ENCODE data around the gene RNU7-1.

RNU7-1 gene

GRCh38 chr12:6952121-6952862 lies 8.7 kb downstream of the RNU7-1 start:
- no peak for DNase-seq (ENCODE audit: low read depth in 2 of 3, low spot score in 1 of 3)

GRCh38 chr12:6952863-6953441 lies 9.3 kb downstream of the RNU7-1 start:
- DNase-seq (ENCODE audit: low read depth in 2 of 3, low spot score in 1 of 3), result no peak

- peak; percentile 75 to 79 (median 79) for DNase-seq (ENCODE audit: low read depth in 2 of 3, low spot score in 1 of 3)
Measured at GRCh38 chr12:6953442-6954315, 10.1 kb downstream of the RNU7-1 start.

GRCh38 chr12:6954316-6955107 lies 10.9 kb downstream of the RNU7-1 start:
- DNase-seq (ENCODE audit: low read depth in 2 of 3, low spot score in 1 of 3), result no peak

GRCh38 chr12:6955108-6956020 lies 11.7 kb downstream of the RNU7-1 start:
- DNase-seq (ENCODE audit: low read depth in 2 of 3, low spot score in 1 of 3), result no peak

- DNase-seq (ENCODE audit: low read depth in 2 of 3, low spot score in 1 of 3), result no peak
Measured at GRCh38 chr12:6956021-6956727, 12.6 kb downstream of the RNU7-1 start.

GRCh38 chr12:6957151-6957701 lies 13.6 kb downstream of the RNU7-1 start:
- no peak for DNase-seq (ENCODE audit: low read depth in 2 of 3, low spot score in 1 of 3)

- DNase-seq (ENCODE audit: low read depth in 2 of 3, low spot score in 1 of 3), result no peak
Measured at GRCh38 chr12:6957741-6958608, 14.4 kb downstream of the RNU7-1 start.

GRCh38 chr12:6958609-6959057 lies 15.0 kb downstream of the RNU7-1 start:
- no peak for DNase-seq (ENCODE audit: low read depth in 2 of 3, low spot score in 1 of 3)

GRCh38 chr12:6959058-6959804 lies 15.6 kb downstream of the RNU7-1 start:
- DNase-seq (ENCODE audit: low read depth in 2 of 3, low spot score in 1 of 3), result peak in 2 of 3 donors; percentile 55 to 60

GRCh38 chr12:6959805-6960592 lies 16.4 kb downstream of the RNU7-1 start:
- no peak for DNase-seq (ENCODE audit: low read depth in 2 of 3, low spot score in 1 of 3)

- DNase-seq (ENCODE audit: low read depth in 2 of 3, low spot score in 1 of 3), result no peak
Measured at GRCh38 chr12:6960593-6961277, 17.1 kb downstream of the RNU7-1 start.

- peak; percentile 88 to 91 (median 90) for DNase-seq (ENCODE audit: low read depth in 2 of 3, low spot score in 1 of 3)
Measured at GRCh38 chr12:6961278-6961694, 17.7 kb downstream of the RNU7-1 start.

- DNase-seq (ENCODE audit: low read depth in 2 of 3, low spot score in 1 of 3), result peak in 2 of 3 donors; percentile 50 to 56
Measured at GRCh38 chr12:6961695-6962284, 18.2 kb downstream of the RNU7-1 start.

GRCh38 chr12:6962285-6963015 lies 18.8 kb downstream of the RNU7-1 start:
- no peak for DNase-seq (ENCODE audit: low read depth in 2 of 3, low spot score in 1 of 3)

Measured in stimulated activated CD4-positive, alpha-beta T cell treated with anti-CD3 and anti-CD28 coated beads, Interleukin-12 subunit alpha, Interleukin-12 subunit beta, amount 100 ng/mL, for 48 hours (primary cell).